ENCODE results near the gene UMPS. TPM values are rescaled to one million over a fixed set of nuclear protein-coding genes. Genes with fewer than 3 reads are reported as not detected.

Gene UMPS
- total RNA-seq, 4 donors from 2014 or later: 18.5 to 37.4 (median 25.5) TPM

DNA sequence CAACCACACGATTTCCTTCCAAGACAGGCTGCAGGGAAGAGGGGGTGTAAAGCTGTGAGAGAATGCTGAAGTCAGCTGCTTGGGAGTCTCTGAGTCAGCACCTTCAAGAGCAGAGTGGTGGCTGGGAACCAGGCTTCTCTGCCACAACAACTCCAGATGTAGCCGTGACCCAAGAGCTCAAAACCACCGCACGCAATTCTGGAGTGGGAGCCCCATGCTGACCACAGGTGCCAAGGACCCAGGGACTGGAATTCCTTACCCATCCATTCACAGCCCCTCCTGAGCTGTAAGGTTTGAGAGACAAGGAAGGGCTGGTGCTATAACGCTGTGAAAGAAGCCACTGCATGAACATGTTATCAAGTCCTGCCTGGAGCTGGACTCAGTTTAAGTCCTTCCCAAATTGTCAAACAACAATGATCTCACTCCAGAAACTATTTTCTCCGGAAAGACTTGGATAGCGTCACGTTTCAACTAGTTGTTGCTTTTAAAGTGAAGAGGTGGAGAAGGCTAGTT is 61.4 kb downstream of the UMPS start:
- WGBS, 2 donors: 36 to 43% methylated on average over 7 to 8 of the region's 8 CpGs
- peaks cover 24 to 33% of the 10 kb centered on the region in 2 donors for H3K4me1 ChIP-seq
- no peaks in the 10 kb centered on the region for H3K9me3 ChIP-seq
- H3K27me3 ChIP-seq: no peaks in the 10 kb centered on the region
- TF ChIP-seq, protein P1, sequence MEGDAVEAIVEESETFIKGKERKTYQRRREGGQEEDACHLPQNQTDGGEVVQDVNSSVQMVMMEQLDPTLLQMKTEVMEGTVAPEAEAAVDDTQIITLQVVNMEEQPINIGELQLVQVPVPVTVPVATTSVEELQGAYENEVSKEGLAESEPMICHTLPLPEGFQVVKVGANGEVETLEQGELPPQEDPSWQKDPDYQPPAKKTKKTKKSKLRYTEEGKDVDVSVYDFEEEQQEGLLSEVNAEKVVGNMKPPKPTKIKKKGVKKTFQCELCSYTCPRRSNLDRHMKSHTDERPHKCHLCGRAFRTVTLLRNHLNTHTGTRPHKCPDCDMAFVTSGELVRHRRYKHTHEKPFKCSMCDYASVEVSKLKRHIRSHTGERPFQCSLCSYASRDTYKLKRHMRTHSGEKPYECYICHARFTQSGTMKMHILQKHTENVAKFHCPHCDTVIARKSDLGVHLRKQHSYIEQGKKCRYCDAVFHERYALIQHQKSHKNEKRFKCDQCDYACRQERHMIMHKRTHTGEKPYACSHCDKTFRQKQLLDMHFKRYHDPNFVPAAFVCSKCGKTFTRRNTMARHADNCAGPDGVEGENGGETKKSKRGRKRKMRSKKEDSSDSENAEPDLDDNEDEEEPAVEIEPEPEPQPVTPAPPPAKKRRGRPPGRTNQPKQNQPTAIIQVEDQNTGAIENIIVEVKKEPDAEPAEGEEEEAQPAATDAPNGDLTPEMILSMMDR (IDR thresholded peaks at IDR 0.05): no peak
- TF ChIP-seq POLR2A (IDR thresholded peaks at IDR 0.05): no peak
- H3K36me3 ChIP-seq: peaks cover 0 to 7% of the 10 kb centered on the region in 2 donors
- peak; percentile 71 to 77 for DNase-seq
- intact Hi-C loops (cut with DNase I): no loop called here
- H3K4me3 ChIP-seq (replicated peaks in 1 of 3): no peak overlapping the region
- peak overlapping the region; percentile 27 to 55 (median 42) for H3K27ac ChIP-seq

- H3K36me3 ChIP-seq: peaks cover 0 to 7% of the 10 kb centered on the region in 2 donors
- intact Hi-C loops (cut with DNase I): no loop called here
- no peak for TF ChIP-seq POLR2A (IDR thresholded peaks at IDR 0.05)
- TF ChIP-seq, protein P1 (IDR thresholded peaks at IDR 0.05): no peak
- no peaks in the 10 kb centered on the region for H3K27me3 ChIP-seq
- H3K9me3 ChIP-seq: no peaks in the 10 kb centered on the region
- no peak overlapping the region for H3K4me3 ChIP-seq (replicated peaks in 1 of 3)
- H3K4me1 ChIP-seq: peaks cover 23 to 32% of the 10 kb centered on the region in 2 donors
- H3K27ac ChIP-seq: peak overlapping the region in 1 of 3 donors; percentile 27
- 87 to 90% methylated on average over 7 of the region's 7 CpGs for WGBS, 2 donors
- no peak for DNase-seq
Observed at GRCh38 chr3:124792341-124793040, 62.2 kb downstream of the UMPS start.

GRCh38 chr3:124793054-124793739 is 62.9 kb downstream of the UMPS start:
- TF ChIP-seq, protein P1 (IDR thresholded peaks at IDR 0.05): no peak
- TF ChIP-seq POLR2A (IDR thresholded peaks at IDR 0.05): no peak
- Histone ChIP-seq H3K27me3 (no peaks in the 10 kb centered on the region), H3K4me1 (peaks cover 23 to 32% of the 10 kb centered on the region in 2 donors), H3K9me3 (no peaks in the 10 kb centered on the region), H3K4me3 (replicated peaks in 1 of 3) (no peak overlapping the region), H3K27ac (no peak overlapping the region), H3K36me3 (peaks cover 0 to 7% of the 10 kb centered on the region in 2 donors)
- DNase-seq: no peak
- intact Hi-C loops (cut with DNase I): no loop called here
- 82 to 88% methylated on average over 5 to 6 of the region's 6 CpGs for WGBS, 2 donors

DNA sequence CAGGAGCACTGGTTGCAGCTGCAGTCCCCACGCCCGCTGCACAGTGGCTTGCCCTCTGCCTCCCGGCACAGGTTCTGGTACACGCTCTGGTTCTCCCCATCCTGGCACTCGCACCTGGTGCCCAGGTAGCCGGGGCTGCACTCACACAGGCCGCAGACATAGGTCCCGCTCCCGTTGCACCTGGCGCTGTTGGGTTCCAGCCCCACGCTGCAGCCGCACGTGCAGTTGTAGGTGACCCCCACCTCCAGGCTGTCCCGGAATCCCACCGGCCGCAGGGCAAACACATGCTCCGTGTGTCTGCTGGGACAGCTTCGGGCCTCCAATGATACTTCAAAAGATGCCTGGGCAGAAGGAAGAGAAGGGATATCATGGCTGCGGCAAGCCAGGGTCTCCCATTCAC is 66.2 kb downstream of the UMPS start:
- Histone ChIP-seq H3K36me3 (peaks cover 0 to 7% of the 10 kb centered on the region in 2 donors), H3K4me3 (replicated peaks in 1 of 3) (no peak overlapping the region), H3K27me3 (no peaks in the 10 kb centered on the region), H3K27ac (no peak overlapping the region), H3K4me1 (peaks cover 28 to 44% of the 10 kb centered on the region in 2 donors), H3K9me3 (no peaks in the 10 kb centered on the region)
- WGBS, 2 donors: 97 to 100% methylated on average over 5 to 12 of the region's 19 CpGs
- TF ChIP-seq, protein P1 (IDR thresholded peaks at IDR 0.05): no peak
- no peak for TF ChIP-seq POLR2A (IDR thresholded peaks at IDR 0.05)
- intact Hi-C loops (cut with DNase I): no loop called here
- no peak for DNase-seq
